Testis (tissue), 2 donors: Measurements from ENCODE around the gene COBL.

ENCODE experiments used
- POLR2A ChIP-seq: fragments of 450-650 bp; IDR thresholded peaks from one replicate; pipeline ENCODE4 v1.6.1; 2017; ENCODE audit warnings: antibody characterized with exemption, mild to moderate bottlenecking, moderate library complexity
- TF ChIP-seq, protein P1 (sequence below), 3 experiments: fragments of 450-650 bp in 2 of 3; fragments of 200-600 bp in 1 of 3; sonication (generic) in 1 of 3; IDR thresholded peaks; one replicate each; pipeline ENCODE4 v1.5.1; 2016 to 2019; ENCODE audit warnings: antibody characterized with exemption in 3 of 3, mild to moderate bottlenecking in 2 of 3, moderate library complexity in 1 of 3

DNA sequence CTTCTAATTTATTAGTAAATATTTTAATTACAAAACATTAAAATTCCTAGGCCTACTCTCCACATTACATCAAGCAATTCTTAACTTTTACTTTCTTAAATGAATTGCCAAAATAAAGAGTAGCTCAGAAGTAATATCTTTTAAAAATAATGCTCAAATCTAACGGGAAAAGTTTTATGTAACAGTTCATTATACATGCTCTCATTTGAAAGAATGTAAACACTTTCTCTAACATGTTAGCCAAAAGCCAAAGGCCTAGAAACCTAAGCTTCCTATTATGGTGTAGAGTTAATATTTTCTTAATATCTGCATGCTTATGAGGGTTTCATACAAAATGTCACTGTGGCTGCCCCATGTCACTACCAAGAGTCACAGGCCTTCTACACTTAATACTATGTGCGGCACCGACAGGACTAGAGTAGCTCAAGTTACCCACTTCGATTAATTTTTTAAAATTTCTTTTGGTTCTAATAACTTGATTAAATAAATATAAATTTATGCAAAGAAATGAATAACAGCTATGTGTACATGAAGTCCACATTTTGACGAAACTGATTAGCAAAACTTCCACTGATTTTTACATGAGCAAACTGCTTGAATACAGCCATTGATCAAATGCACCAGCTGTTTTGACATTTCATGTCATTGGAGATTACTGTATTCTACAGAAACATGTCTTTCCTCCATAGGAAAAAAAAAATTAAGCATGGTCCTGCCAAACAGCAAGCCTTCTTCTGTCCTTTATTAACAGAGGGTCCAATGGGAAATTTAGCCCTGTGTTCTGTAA lies 3.5 kb downstream of the COBL start:
- TF ChIP-seq, protein P1, sequence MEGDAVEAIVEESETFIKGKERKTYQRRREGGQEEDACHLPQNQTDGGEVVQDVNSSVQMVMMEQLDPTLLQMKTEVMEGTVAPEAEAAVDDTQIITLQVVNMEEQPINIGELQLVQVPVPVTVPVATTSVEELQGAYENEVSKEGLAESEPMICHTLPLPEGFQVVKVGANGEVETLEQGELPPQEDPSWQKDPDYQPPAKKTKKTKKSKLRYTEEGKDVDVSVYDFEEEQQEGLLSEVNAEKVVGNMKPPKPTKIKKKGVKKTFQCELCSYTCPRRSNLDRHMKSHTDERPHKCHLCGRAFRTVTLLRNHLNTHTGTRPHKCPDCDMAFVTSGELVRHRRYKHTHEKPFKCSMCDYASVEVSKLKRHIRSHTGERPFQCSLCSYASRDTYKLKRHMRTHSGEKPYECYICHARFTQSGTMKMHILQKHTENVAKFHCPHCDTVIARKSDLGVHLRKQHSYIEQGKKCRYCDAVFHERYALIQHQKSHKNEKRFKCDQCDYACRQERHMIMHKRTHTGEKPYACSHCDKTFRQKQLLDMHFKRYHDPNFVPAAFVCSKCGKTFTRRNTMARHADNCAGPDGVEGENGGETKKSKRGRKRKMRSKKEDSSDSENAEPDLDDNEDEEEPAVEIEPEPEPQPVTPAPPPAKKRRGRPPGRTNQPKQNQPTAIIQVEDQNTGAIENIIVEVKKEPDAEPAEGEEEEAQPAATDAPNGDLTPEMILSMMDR (IDR thresholded peaks at IDR 0.05) = no peak
- no peak for TF ChIP-seq POLR2A
